Activated CD4-positive, alpha-beta T cell treated with anti-CD3 and anti-CD28 coated beads for 36 hours (primary cell): ENCODE measurements around the gene SHCBP1L. TPM values are rescaled to one million over a fixed set of nuclear protein-coding genes. Genes with fewer than 3 reads are reported as not detected.

Experiments used
- ATAC-seq: fragments of 200-7000 bp; cut with Tn5 transposase; one replicate; pipeline ENCODE4 v1.10.0; 2021; ENCODE audit warnings: mild to moderate bottlenecking, moderate library complexity
- CTCF ChIA-PET: fragments of 350-600 bp; sonication (Branson Sonifier 250); formaldehyde crosslinking; loops from one replicate; lab custom pipeline; 2021; ENCODE audit warnings: antibody characterized with exemption; lab: Charles Lee
- POLR2A ChIA-PET: fragments of 350-600 bp; sonication (Branson Sonifier 250); formaldehyde crosslinking; loops from one replicate; lab custom pipeline; 2021; ENCODE audit warnings: antibody characterized with exemption, inconsistent platforms; lab: Charles Lee
- DNase-seq: peaks from one replicate; pipeline ENCODE4 v3.0.0-alpha.2; 2020
- H3K27ac Mint-ChIP-seq: one replicate; pipeline ENCODE4 v1.8.0; 2021; ENCODE audit warnings: mixed read lengths
- H3K27me3 Mint-ChIP-seq: one replicate; pipeline ENCODE4 v1.8.0; 2021; ENCODE audit warnings: mixed read lengths
- H3K36me3 Mint-ChIP-seq: one replicate; pipeline ENCODE4 v1.8.0; 2021; ENCODE audit warnings: low read depth, mixed read lengths
- H3K4me1 Mint-ChIP-seq: one replicate; pipeline ENCODE4 v1.8.0; 2021; ENCODE audit warnings: mixed read lengths
- H3K4me3 Mint-ChIP-seq: one replicate; pipeline ENCODE4 v1.8.0; 2021; ENCODE audit warnings: mild to moderate bottlenecking, moderate library complexity, mixed read lengths
- H3K9me3 Mint-ChIP-seq: one replicate; pipeline ENCODE4 v1.8.0; 2021; ENCODE audit warnings: low read depth, mixed read lengths
- intact Hi-C, 2 experiments: fragments of 100-400 bp; cut with DNase I in 1 of 2; cut with micrococcal nuclease in 1 of 2; formaldehyde crosslinking; loops; one replicate each; pipeline versions ENCODE4 v1.14.2 to v1.15.1; 2022 to 2024; cut with DNase I, micrococcal nuclease
- total RNA-seq, 2 experiments: library from RNA; stranded (reverse); gene quantifications; one replicate each; pipeline ENCODE4 v1.2.3, GENCODE V29; 2021

Gene SHCBP1L
- total RNA-seq, 2 experiments from 2014 or later, result not detected

GRCh38 chr1:182978151-182978853 is 25.3 kb upstream of the SHCBP1L start:
- no peak overlapping the region for H3K4me3 Mint-ChIP-seq
- H3K9me3 Mint-ChIP-seq, result no peaks in the 10 kb centered on the region
- ChIA-PET POLR2A (no interaction called here), CTCF (interaction anchor here (0.9 to 1.2 kb wide), 3 partner anchors 13 to 250 kb away, joined by 3 read pairs; no protein-coding TSS in a partner anchor)
- no peaks in the 10 kb centered on the region for H3K4me1 Mint-ChIP-seq
- intact Hi-C loops, result no loop called here
- DNase-seq (no peak), ATAC-seq (no peak)
- no peaks in the 10 kb centered on the region for H3K36me3 Mint-ChIP-seq
- no peak overlapping the region for H3K27ac Mint-ChIP-seq
- peaks cover 13% of the 10 kb centered on the region for H3K27me3 Mint-ChIP-seq

- no peak overlapping the region for H3K27ac Mint-ChIP-seq
- DNase-seq (no peak), ATAC-seq (no peak)
- intact Hi-C loops, result no loop called here
- H3K27me3 Mint-ChIP-seq, result peaks cover 13% of the 10 kb centered on the region
- H3K36me3 Mint-ChIP-seq, result no peaks in the 10 kb centered on the region
- ChIA-PET CTCF (interaction anchor here (0.9 to 1.2 kb wide), 3 partner anchors 12 to 250 kb away, joined by 3 read pairs; no protein-coding TSS in a partner anchor), POLR2A (no interaction called here)
- H3K9me3 Mint-ChIP-seq, result no peaks in the 10 kb centered on the region
- no peak overlapping the region for H3K4me3 Mint-ChIP-seq
- no peaks in the 10 kb centered on the region for H3K4me1 Mint-ChIP-seq
Observed at GRCh38 chr1:182977480-182977879, 24.5 kb upstream of the SHCBP1L start.

GRCh38 chr1:182974506-182975191 is 21.7 kb upstream of the SHCBP1L start:
- H3K36me3 Mint-ChIP-seq, result no peaks in the 10 kb centered on the region
- H3K4me1 Mint-ChIP-seq, result no peaks in the 10 kb centered on the region
- H3K27me3 Mint-ChIP-seq, result peaks cover 21% of the 10 kb centered on the region
- no peaks in the 10 kb centered on the region for H3K9me3 Mint-ChIP-seq
- H3K27ac Mint-ChIP-seq, result no peak overlapping the region
- CTCF ChIA-PET, result interaction anchor here (1.1 to 1.9 kb wide), 2 partner anchors 10 to 11 kb away, joined by 3 to 6 read pairs; no protein-coding TSS in a partner anchor
- ATAC-seq, result no peak
- H3K4me3 Mint-ChIP-seq, result no peak overlapping the region
- DNase-seq, result no peak
- intact Hi-C loops, result no loop called here
- POLR2A ChIA-PET, result no interaction called here

GRCh38 chr1:182972829-182973228 is 19.9 kb upstream of the SHCBP1L start:
- H3K27me3 Mint-ChIP-seq, result peaks cover 27% of the 10 kb centered on the region
- intact Hi-C loops, result no loop called here
- no peak for DNase-seq
- no peaks in the 10 kb centered on the region for H3K9me3 Mint-ChIP-seq
- no peak overlapping the region for H3K27ac Mint-ChIP-seq
- POLR2A ChIA-PET, result no interaction called here
- no peaks in the 10 kb centered on the region for H3K36me3 Mint-ChIP-seq
- no peaks in the 10 kb centered on the region for H3K4me1 Mint-ChIP-seq
- CTCF ChIA-PET, result interaction anchor here (0.5 kb wide), 1 partner anchor 9 kb away, joined by 3 read pairs; no protein-coding TSS in a partner anchor
- no peak for ATAC-seq
- H3K4me3 Mint-ChIP-seq, result no peak overlapping the region

- Mint-ChIP-seq H3K4me1 (no peaks in the 10 kb centered on the region), H3K36me3 (no peaks in the 10 kb centered on the region), H3K4me3 (no peak overlapping the region), H3K27ac (no peak overlapping the region), H3K9me3 (no peaks in the 10 kb centered on the region), H3K27me3 (peaks cover 27% of the 10 kb centered on the region)
- ATAC-seq, result no peak
- intact Hi-C loops, result no loop called here
- no peak for DNase-seq
- POLR2A ChIA-PET, result no interaction called here
- CTCF ChIA-PET, result interaction anchor here (1.1 kb wide), 1 partner anchor 15 kb away, joined by 3 read pairs; no protein-coding TSS in a partner anchor
Observed at GRCh38 chr1:182972231-182972630, 19.3 kb upstream of the SHCBP1L start.

- POLR2A ChIA-PET, result no interaction called here
- Mint-ChIP-seq H3K27me3 (peaks cover 27% of the 10 kb centered on the region), H3K36me3 (no peaks in the 10 kb centered on the region), H3K9me3 (no peaks in the 10 kb centered on the region), H3K4me3 (no peak overlapping the region), H3K4me1 (no peaks in the 10 kb centered on the region), H3K27ac (no peak overlapping the region)
- intact Hi-C loops, result no loop called here
- CTCF ChIA-PET, result interaction anchor here (0.8 to 1.1 kb wide), 2 partner anchors 16 to 44 kb away, joined by 3 read pairs; no protein-coding TSS in a partner anchor
- DNase-seq (no peak), ATAC-seq (no peak)
Observed at GRCh38 chr1:182971219-182971618, 18.3 kb upstream of the SHCBP1L start.

DNA sequence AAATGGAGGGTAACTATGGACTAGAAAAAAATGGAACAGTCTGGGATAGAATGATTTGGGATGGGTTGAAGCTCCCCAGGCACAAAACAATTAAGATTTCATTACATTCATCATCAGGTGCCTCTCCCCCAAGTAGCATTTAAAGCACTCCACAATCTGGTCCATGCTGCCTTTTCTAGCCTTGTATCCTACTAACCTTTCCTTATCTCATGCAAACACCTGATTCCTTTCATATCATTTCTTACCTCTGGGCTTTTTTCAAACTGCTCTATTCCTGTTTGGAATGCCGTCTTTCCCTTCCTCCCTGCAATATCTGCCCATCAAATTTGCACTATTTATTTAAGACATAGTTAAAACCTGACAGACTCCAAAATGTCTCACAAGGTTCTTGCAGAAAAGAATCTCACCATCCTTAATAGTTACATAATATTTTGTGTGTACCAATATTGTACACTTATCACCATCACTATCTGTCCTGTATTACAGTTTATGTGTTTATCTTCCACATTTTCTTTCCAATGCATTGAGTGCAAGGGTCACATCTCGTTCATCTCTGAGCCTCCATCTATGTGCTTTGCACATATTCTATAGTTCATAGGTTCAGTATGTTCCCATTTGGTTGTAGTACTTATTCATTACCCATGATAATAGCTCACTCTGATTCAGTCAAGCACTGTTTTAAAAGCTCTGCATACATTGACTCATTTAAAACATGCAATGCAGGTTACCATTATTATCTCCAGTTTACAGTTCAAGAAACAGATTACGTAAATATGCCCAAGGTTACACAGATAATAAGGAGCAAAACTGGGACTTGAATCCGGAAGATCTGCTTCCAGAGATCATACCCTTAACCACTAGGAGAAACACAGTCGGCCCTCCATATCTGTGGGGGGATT is 16.1 kb upstream of the SHCBP1L start:
- POLR2A ChIA-PET, result no interaction called here
- no peak overlapping the region for H3K4me3 Mint-ChIP-seq
- intact Hi-C loops, result loop anchor here in 1 of 2 experiments (10.0 kb wide), 1 partner anchor 266 kb away; no protein-coding TSS in a partner anchor

GRCh38 chr1:182968151-182968741 is 15.3 kb upstream of the SHCBP1L start:
- POLR2A ChIA-PET, result no interaction called here
- ATAC-seq (no peak), DNase-seq (no peak)
- Mint-ChIP-seq H3K27me3 (peaks cover 14% of the 10 kb centered on the region), H3K4me1 (no peaks in the 10 kb centered on the region), H3K27ac (no peak overlapping the region), H3K9me3 (no peaks in the 10 kb centered on the region), H3K4me3 (no peak overlapping the region), H3K36me3 (no peaks in the 10 kb centered on the region)
- intact Hi-C loops, result loop anchor here in 1 of 2 experiments (10.0 kb wide), 1 partner anchor 267 kb away; no protein-coding TSS in a partner anchor
- CTCF ChIA-PET, result no interaction called here

More for the DNA sequence above, 16.1 kb upstream of the SHCBP1L start:
- DNase-seq (no peak), ATAC-seq (no peak)
- no peaks in the 10 kb centered on the region for H3K4me1 Mint-ChIP-seq
- CTCF ChIA-PET, result no interaction called here
- H3K9me3 Mint-ChIP-seq, result no peaks in the 10 kb centered on the region
- no peak overlapping the region for H3K27ac Mint-ChIP-seq
- no peaks in the 10 kb centered on the region for H3K36me3 Mint-ChIP-seq
- peaks cover 16% of the 10 kb centered on the region for H3K27me3 Mint-ChIP-seq

DNA sequence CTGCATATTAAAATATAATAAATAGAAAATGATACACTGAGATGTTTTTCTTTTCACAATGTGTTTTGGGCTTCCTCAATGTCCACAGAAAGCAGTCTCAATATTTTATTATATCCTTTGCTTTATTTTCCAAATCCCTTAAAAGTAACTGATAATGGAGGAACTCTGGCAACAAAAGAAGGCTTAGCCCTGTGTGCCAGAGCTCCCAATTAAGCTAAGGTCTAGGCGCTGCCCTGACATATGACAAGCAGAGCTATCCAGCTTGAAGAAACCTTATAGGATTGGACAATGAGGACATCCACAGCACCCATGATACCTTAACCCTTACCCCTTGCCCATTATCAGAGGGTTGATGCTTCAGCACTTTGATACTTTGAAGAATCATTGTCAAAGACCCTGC is 12.9 kb upstream of the SHCBP1L start:
- CTCF ChIA-PET, result interaction anchor here (0.8 to 1.1 kb wide), 3 partner anchors 12 to 478 kb away, joined by 3 read pairs; no protein-coding TSS in a partner anchor
- Mint-ChIP-seq H3K9me3 (no peaks in the 10 kb centered on the region), H3K4me1 (no peaks in the 10 kb centered on the region), H3K4me3 (no peak overlapping the region), H3K36me3 (no peaks in the 10 kb centered on the region), H3K27me3 (peaks cover 9% of the 10 kb centered on the region), H3K27ac (no peak overlapping the region)
- POLR2A ChIA-PET, result no interaction called here
- DNase-seq (no peak), ATAC-seq (no peak)
- intact Hi-C loops, result loop anchor here in 1 of 2 experiments (10.0 kb wide), 1 partner anchor 269 kb away; no protein-coding TSS in a partner anchor

- DNase-seq (no peak), ATAC-seq (no peak)
- H3K4me3 Mint-ChIP-seq, result no peak overlapping the region
- H3K4me1 Mint-ChIP-seq, result no peaks in the 10 kb centered on the region
- POLR2A ChIA-PET, result no interaction called here
- H3K27me3 Mint-ChIP-seq, result peaks cover 8% of the 10 kb centered on the region
- no peaks in the 10 kb centered on the region for H3K36me3 Mint-ChIP-seq
- H3K9me3 Mint-ChIP-seq, result no peaks in the 10 kb centered on the region
- H3K27ac Mint-ChIP-seq, result no peak overlapping the region
- CTCF ChIA-PET, result interaction anchor here (0.6 to 1.3 kb wide), 5 partner anchors 13 to 745 kb away, joined by 3 to 8 read pairs (median 3); no protein-coding TSS in a partner anchor
- intact Hi-C loops, result loop anchor here in 1 of 2 experiments (10.0 kb wide), 1 partner anchor 270 kb away; no protein-coding TSS in a partner anchor
Observed at GRCh38 chr1:182965096-182965495, 12.1 kb upstream of the SHCBP1L start.
